Neural cell (in vitro differentiated cells): Measurements from ENCODE around the gene GDPD5. TPM values are rescaled to one million over a fixed set of nuclear protein-coding genes. Genes with fewer than 3 reads are reported as not detected.

ENCODE experiments used
- H2AFZ ChIP-seq: fragments of 200-600, 300-800 bp; sonication (generic), shearing (Covaris generic); 2 replicates; pipeline ENCODE4 v1.6.0; 2014; ENCODE audit warnings: low read depth, mild to moderate bottlenecking, antibody characterized with exemption, low read length, moderate library complexity
- H3F3A ChIP-seq: fragments of 200-600 bp; shearing (Covaris generic); 2 replicates; pipeline ENCODE4 v1.6.1; 2016; ENCODE audit warnings: mild to moderate bottlenecking, moderate library complexity, mixed read lengths, antibody characterized with exemption, low read length; ENCODE audit not compliant: insufficient read depth, poor library complexity, severe bottlenecking
- H3K27ac ChIP-seq: fragments of 200-600, 300-800 bp; sonication (generic), shearing (Covaris generic); 2 replicates; pipeline ENCODE4 v1.5.1; 2014; ENCODE audit warnings: mild to moderate bottlenecking, low read length, moderate library complexity
- H3K27me3 ChIP-seq: fragments of 300-800, 200-600 bp; sonication (generic), shearing (Covaris generic); 2 replicates; pipeline ENCODE4 v1.6.0; 2014; ENCODE audit warnings: mild to moderate bottlenecking, low read depth, low read length, moderate library complexity; ENCODE audit not compliant: insufficient read depth
- H3K36me3 ChIP-seq: fragments of 300-800, 200-600 bp; sonication (generic), shearing (Covaris generic); 2 replicates; pipeline ENCODE4 v1.5.1; 2014; ENCODE audit warnings: mild to moderate bottlenecking, antibody characterized with exemption, low read length, moderate library complexity; ENCODE audit not compliant: insufficient read depth
- H3K4me2 ChIP-seq: fragments of 300-800, 200-600 bp; sonication (generic), shearing (Covaris generic); 2 replicates; pipeline ENCODE4 v1.6.0; 2014; ENCODE audit warnings: mild to moderate bottlenecking, low read length
- H3K4me3 ChIP-seq: fragments of 300-800, 200-600 bp; sonication (generic), shearing (Covaris generic); 2 replicates; pipeline ENCODE4 v1.5.1; 2014; ENCODE audit warnings: mild to moderate bottlenecking, low read length, moderate library complexity
- H3K79me2 ChIP-seq: fragments of 200-600 bp; shearing (Covaris generic); replicated peaks from 2 replicates; pipeline ENCODE4 v1.6.0; 2014; ENCODE audit warnings: mild to moderate bottlenecking, low read length, moderate library complexity; ENCODE audit not compliant: insufficient read depth
- H3K9ac ChIP-seq: fragments of 300-800, 200-600 bp; sonication (generic), shearing (Covaris generic); 2 replicates; pipeline ENCODE4 v1.6.1; 2016; ENCODE audit warnings: mild to moderate bottlenecking, low read length, mixed read lengths
- H3K9me2 ChIP-seq: fragments of 200-600 bp; shearing (Covaris generic); 2 replicates; pipeline ENCODE4 v1.6.1; 2016; ENCODE audit warnings: mild to moderate bottlenecking, low read length, mixed read lengths; ENCODE audit not compliant: insufficient read depth
- H3K9me3 ChIP-seq: fragments of 200-600, 300-800 bp; sonication (generic), shearing (Covaris generic); 2 replicates; pipeline ENCODE4 v1.6.1; 2016; ENCODE audit warnings: mild to moderate bottlenecking, mixed run types, low read length, moderate library complexity, mixed read lengths
- H4K20me1 ChIP-seq: fragments of 200-600 bp; shearing (Covaris generic); 2 replicates; pipeline ENCODE4 v1.6.1; 2016; ENCODE audit warnings: mild to moderate bottlenecking, mixed run types; ENCODE audit not compliant: insufficient read depth
- CTCF ChIP-seq: fragments of 450-650 bp; IDR thresholded peaks from 2 replicates; pipeline ENCODE4 v1.5.1; 2014; ENCODE audit warnings: antibody characterized with exemption, mild to moderate bottlenecking, moderate library complexity; ENCODE audit not compliant: poor library complexity, severe bottlenecking
- EP300 ChIP-seq: fragments of 450-650 bp; conservative IDR thresholded peaks from 2 replicates; pipeline ENCODE4 v1.6.1; 2014; ENCODE audit warnings: antibody characterized with exemption, mild to moderate bottlenecking, moderate library complexity; ENCODE audit not compliant: poor library complexity, severe bottlenecking
- EZH2 ChIP-seq: fragments of 200-600, 300-800 bp; shearing (Covaris generic), sonication (generic); IDR thresholded peaks from 2 replicates; pipeline ENCODE4 v1.6.1; 2014; ENCODE audit warnings: antibody characterized with exemption, low read length, borderline replicate concordance, mild to moderate bottlenecking; ENCODE audit not compliant: insufficient read depth, poor library complexity, severe bottlenecking
- MXI1 ChIP-seq: fragments of 450-650 bp; conservative IDR thresholded peaks from 2 replicates; pipeline ENCODE4 v1.6.1; 2014; ENCODE audit warnings: antibody characterized with exemption, mild to moderate bottlenecking; ENCODE audit not compliant: poor library complexity, severe bottlenecking
- POLR2AphosphoS5 ChIP-seq: IDR thresholded peaks from 2 replicates; pipeline ENCODE4 v1.6.1; 2012
- RAD21 ChIP-seq: fragments of 450-650 bp; conservative IDR thresholded peaks from 2 replicates; pipeline ENCODE4 v1.6.1; 2014; ENCODE audit warnings: antibody characterized with exemption, mild to moderate bottlenecking, moderate library complexity
- REST ChIP-seq: IDR thresholded peaks from 2 replicates; pipeline ENCODE4 v1.6.1; 2012; ENCODE audit warnings: borderline replicate concordance
- SMC3 ChIP-seq: fragments of 450-650 bp; conservative IDR thresholded peaks from 2 replicates; pipeline ENCODE4 v1.6.1; 2014; ENCODE audit warnings: antibody characterized with exemption, mild to moderate bottlenecking, moderate library complexity; ENCODE audit not compliant: poor library complexity
- TAF1 ChIP-seq: IDR thresholded peaks from 2 replicates; pipeline ENCODE4 v1.6.1; 2012; ENCODE audit warnings: low read depth
- polyA plus RNA-seq: library from polyadenylated mRNA; depleted of rRNA; stranded (reverse); fragments of >200 nt; gene quantifications from 2 replicates; pipeline ENCODE4 v1.2.3, GENCODE V29; 2014

Gene GDPD5
- polyA plus RNA-seq, 1 donor from 2014 or later, result 19.2 TPM

GRCh38 chr11:75436806-75437205, 88.9 kb downstream of the GDPD5 start:
- H3K27me3 ChIP-seq, result peaks cover 5% of the 10 kb centered on the region
- no peaks in the 10 kb centered on the region for H3K79me2 ChIP-seq
- no peaks in the 10 kb centered on the region for H3K9me3 ChIP-seq
- H4K20me1 ChIP-seq, result no peaks in the 10 kb centered on the region
- no peak overlapping the region for H3K27ac ChIP-seq
- no peak overlapping the region for H3K4me3 ChIP-seq
- H3F3A ChIP-seq, result no peaks in the 10 kb centered on the region
- peaks cover 6% of the 10 kb centered on the region for H3K36me3 ChIP-seq
- TF ChIP-seq EP300, result no peak
- no peak for TF ChIP-seq POLR2AphosphoS5
- TF ChIP-seq SMC3, result no peak
- TF ChIP-seq MXI1, result no peak
- no peak for TF ChIP-seq EZH2
- no peak for TF ChIP-seq TAF1
- TF ChIP-seq RAD21, result no peak
- no peak for TF ChIP-seq CTCF
- TF ChIP-seq REST, result no peak
- H3K4me2 ChIP-seq, result no peak overlapping the region
- H3K9me2 ChIP-seq, result no peaks in the 10 kb centered on the region
- no peak overlapping the region for H2AFZ ChIP-seq
- no peak overlapping the region for H3K9ac ChIP-seq

DNA sequence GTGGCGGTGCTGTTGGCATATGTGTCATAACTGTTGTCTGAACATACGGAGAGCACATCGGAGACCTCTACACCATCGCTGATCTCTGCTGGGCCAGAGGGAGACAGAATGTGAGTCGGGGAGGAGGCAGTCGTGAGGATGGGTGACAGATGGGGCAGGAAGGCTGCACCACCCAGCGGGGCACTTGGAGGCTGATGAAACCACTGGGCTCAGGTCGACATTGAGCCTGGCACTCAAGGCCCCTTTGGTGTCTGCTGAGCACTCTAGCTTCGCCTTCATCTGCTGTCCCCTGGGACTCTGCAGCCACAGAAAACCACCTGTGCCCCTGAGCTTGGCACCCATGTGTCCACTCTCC, 90.2 kb downstream of the GDPD5 start:
- H3K9me2 ChIP-seq, result no peaks in the 10 kb centered on the region
- no peak overlapping the region for H3K27ac ChIP-seq
- peaks cover 18% of the 10 kb centered on the region for H3K27me3 ChIP-seq
- no peak overlapping the region for H3K9ac ChIP-seq
- H3K36me3 ChIP-seq, result peaks cover 6% of the 10 kb centered on the region
- H4K20me1 ChIP-seq, result no peaks in the 10 kb centered on the region
- TF ChIP-seq TAF1 (no peak), CTCF (no peak), EZH2 (no peak), MXI1 (no peak), RAD21 (no peak), EP300 (no peak), SMC3 (no peak), POLR2AphosphoS5 (no peak), REST (no peak)
- H3F3A ChIP-seq, result no peaks in the 10 kb centered on the region
- H3K9me3 ChIP-seq, result no peaks in the 10 kb centered on the region
- H3K4me2 ChIP-seq, result no peak overlapping the region
- H2AFZ ChIP-seq, result no peak overlapping the region
- no peak overlapping the region for H3K4me3 ChIP-seq
- no peaks in the 10 kb centered on the region for H3K79me2 ChIP-seq
